Measurements from ENCODE around the gene C1QTNF9. TPM values are rescaled to one million over a fixed set of nuclear protein-coding genes. Genes with fewer than 3 reads are reported as not detected.

C1QTNF9 gene
- total and polyA plus RNA-seq, 2 of the 4 experiments (the other 2 are of a cell fraction), result 0.18 to 0.21 TPM

DNA sequence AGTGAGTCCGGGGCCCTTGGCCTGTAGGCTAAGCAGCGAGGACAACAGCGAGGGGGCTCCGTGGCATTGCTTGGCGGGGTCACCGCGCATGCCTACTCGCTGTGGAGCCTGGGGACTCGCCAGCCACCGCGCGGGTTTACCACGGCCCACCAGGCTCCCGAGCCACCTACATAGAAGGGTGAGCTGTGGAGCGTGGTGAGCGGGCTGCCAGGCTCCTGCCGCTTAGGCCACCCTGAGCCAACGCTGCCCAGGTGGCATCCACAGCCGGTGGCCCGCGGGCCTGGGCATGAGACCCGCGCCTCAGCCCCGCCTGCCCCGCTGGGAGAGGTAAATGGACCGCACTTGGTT lies 31.2 kb downstream of the C1QTNF9 start:
- DNase-seq (no peak), ATAC-seq (ENCODE audit: low read depth) (no peak)
- Histone ChIP-seq H4K20me1 (ENCODE audit: insufficient read depth, low read length) (no peaks in the 10 kb centered on the region), H3K9ac (ENCODE audit: low read depth, low read length) (no peak overlapping the region), H3K79me1 (ENCODE audit: low read depth in 1 of 2, low read length in 2 of 2) (no peaks in the 10 kb centered on the region), H3K18ac (ENCODE audit: low read depth, low read length) (no peak overlapping the region), H3K36me3 (ENCODE audit: control insufficient read depth, insufficient read depth, low read length) (no peaks in the 10 kb centered on the region), H2BK5ac (ENCODE audit: low read depth, low read length, poor library complexity, severe bottlenecking) (no peak overlapping the region), H2AFZ (replicated peaks; ENCODE audit: low read length, poor library complexity) (no peak overlapping the region), H2AK9ac (replicated peaks; ENCODE audit: low read depth, low read length, poor library complexity) (no peak overlapping the region), H4K8ac (ENCODE audit: low read depth in 2 of 2, low read length in 2 of 2) (no peak overlapping the region), H2AK5ac (ENCODE audit: low read depth, low read length) (no peak overlapping the region), H2BK15ac (ENCODE audit: low read depth, low read length) (no peak overlapping the region), H3K27me3 (ENCODE audit: control insufficient read depth, insufficient read depth, low read length) (peaks cover under 1% of the 10 kb centered on the region; the same call in 1 of the 2 replicates), H3K4ac (ENCODE audit: low read depth, low read length) (no peak overlapping the region), H3K4me1 (ENCODE audit: control insufficient read depth, insufficient read depth, low read length) (peaks cover 2% of the 10 kb centered on the region; the same call in 1 of the 2 replicates), H3K9me3 (ENCODE audit: control insufficient read depth, insufficient read depth, low read length) (no peaks in the 10 kb centered on the region), H3K23ac (ENCODE audit: low read depth, low read length) (no peak overlapping the region), H3K27ac (ENCODE audit: insufficient read depth, low read length) (no peak overlapping the region), H3K4me2 (ENCODE audit: low read depth, low read length) (no peak overlapping the region), H2BK120ac (ENCODE audit: low read depth, low read length) (no peak overlapping the region), H3K56ac (ENCODE audit: extremely low read depth, insufficient read depth, low read length) (no peak overlapping the region), H3K14ac (replicated peaks; ENCODE audit: low read depth, low read length) (no peak overlapping the region), H4K5ac (ENCODE audit: low read depth, low read length) (no peak overlapping the region), H3K9me1 (ENCODE audit: insufficient read depth, low read length) (peaks cover 3% of the 10 kb centered on the region; the same call in 1 of the 2 replicates), H3K4me3 (ENCODE audit: insufficient read depth, low read depth, low read length) (no peak overlapping the region), H2BK20ac (ENCODE audit: low read depth, low read length) (no peak overlapping the region), H4K91ac (ENCODE audit: insufficient read depth, low read depth, low read length) (no peak overlapping the region)
- POLR2A ChIA-PET (ENCODE audit: unreplicated experiment), result no interaction called here
- dilution Hi-C loops (cut with HindIII; ENCODE audit: low sequenced_read_pairs, unreplicated experiment), result no loop called here
- intact Hi-C loops (cut with micrococcal nuclease), result no loop called here
- TF ChIP-seq RFX5 (IDR thresholded peaks at IDR 0.05; ENCODE audit: low read depth, low read length) (no peak), BHLHE40 (IDR thresholded peaks at IDR 0.05; ENCODE audit: low read depth, low read length) (no peak), MAZ (IDR thresholded peaks at IDR 0.05; ENCODE audit: borderline replicate concordance, low read depth, low read length) (no peak)
- TF ChIP-seq, protein P1, sequence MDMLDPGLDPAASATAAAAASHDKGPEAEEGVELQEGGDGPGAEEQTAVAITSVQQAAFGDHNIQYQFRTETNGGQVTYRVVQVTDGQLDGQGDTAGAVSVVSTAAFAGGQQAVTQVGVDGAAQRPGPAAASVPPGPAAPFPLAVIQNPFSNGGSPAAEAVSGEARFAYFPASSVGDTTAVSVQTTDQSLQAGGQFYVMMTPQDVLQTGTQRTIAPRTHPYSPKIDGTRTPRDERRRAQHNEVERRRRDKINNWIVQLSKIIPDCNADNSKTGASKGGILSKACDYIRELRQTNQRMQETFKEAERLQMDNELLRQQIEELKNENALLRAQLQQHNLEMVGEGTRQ (IDR thresholded peaks at IDR 0.05; ENCODE audit: low read depth, low read length), result no peak
- WGBS, 2 experiments (ENCODE audit: extremely low coverage in 2 of 2, insufficient read length in 1 of 2), result 87% methylated on average over 12 of the region's 26 CpGs; no CpG with 5 or more reads in 1 of the 2 experiments
- CTCF ChIA-PET, result no interaction called here
- BruUV-seq (replicated peaks), result no TSS peak
- in situ Hi-C loops (cut with MboI; ENCODE audit: low sequenced_read_pairs), result no loop called here

Measured in IMR-90 (cell line).